Right lung (tissue), 5 donors: ENCODE results near the gene HEPN1. TPM values are rescaled to one million over a fixed set of nuclear protein-coding genes. Genes with fewer than 3 reads are reported as not detected.
"Not testable (repeated sequence)": the region's sequence is repeated elsewhere in the genome, so short reads cannot be mapped to it uniquely, and the experiment has no call there.

Source experiments
- DNase-seq, 2 donors: peaks; one replicate each; pipeline ENCODE4 v3.0.0-alpha.2; 2013
- polyA plus RNA-seq, 5 donors: library from polyadenylated mRNA; unstranded; fragments of 120-200 nt; gene quantifications; one replicate each; pipeline versions ENCODE4 v1.2.1 to v1.2.3, GENCODE V29; 2013; ENCODE audit warnings: inconsistent platforms in 1 of 5, low replicate concordance in 1 of 5; ENCODE audit not compliant: insufficient read length in 5 of 5, insufficient read depth in 1 of 5

The HEPN1 gene
- polyA plus RNA-seq, 5 donors = not detected

DNA sequence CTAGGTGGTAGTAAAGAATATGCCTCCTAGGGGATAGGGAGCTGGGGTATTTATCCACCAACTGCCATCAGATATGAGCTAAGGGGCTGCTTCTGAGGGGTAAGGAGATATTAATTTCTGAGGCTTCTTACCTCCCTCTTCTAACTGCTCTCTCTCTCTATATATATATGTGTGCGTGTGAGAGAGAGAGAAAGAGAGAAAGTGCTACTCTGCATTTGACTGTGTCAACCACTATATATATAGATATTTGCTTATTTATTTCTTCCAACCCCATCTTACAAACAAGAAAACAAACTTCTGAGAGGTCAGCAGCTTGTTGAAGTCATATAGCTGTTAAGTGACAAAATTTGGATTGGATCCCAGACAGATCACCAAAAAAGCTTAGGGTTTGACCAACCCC is 22.7 kb downstream of the HEPN1 start:
- DNase-seq = no peak

DNA sequence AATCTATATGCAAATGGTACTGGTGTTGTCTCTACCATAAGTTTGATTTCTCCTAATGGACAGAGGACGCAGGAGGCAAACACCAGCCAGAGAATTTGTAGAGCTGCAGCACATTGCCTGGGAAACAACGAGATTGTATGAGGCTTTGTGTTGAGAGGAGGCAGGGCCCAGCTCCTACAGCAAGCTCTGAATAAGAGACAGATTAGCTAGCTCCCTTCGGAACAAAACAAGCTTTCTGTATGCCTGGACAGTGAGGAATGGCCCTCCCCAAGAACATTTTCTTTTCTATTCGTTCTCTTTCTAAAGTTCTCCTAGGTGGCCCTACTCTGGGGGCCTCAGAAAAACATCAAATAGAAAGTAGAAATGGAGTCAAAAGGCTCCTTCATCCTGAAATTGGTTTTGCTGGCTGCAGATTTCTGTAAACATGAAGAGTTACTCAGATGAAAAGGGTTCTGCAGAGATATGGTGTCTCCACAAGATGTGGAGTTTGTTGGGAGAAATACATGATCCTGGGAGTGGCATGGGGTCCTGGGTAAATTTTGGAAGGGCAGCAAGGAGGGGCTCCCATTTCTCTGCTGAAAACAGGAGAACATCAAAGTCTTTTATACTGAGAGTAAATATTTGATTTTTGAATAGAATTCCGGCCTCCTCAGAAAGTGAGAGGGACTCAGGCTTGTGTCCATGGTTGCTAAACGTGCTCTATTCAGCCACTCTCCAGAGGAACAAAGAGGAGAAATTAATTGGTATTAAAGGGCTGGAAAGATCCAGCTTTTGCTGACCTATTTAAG is 23.6 kb downstream of the HEPN1 start:
- no peak for DNase-seq

DNA sequence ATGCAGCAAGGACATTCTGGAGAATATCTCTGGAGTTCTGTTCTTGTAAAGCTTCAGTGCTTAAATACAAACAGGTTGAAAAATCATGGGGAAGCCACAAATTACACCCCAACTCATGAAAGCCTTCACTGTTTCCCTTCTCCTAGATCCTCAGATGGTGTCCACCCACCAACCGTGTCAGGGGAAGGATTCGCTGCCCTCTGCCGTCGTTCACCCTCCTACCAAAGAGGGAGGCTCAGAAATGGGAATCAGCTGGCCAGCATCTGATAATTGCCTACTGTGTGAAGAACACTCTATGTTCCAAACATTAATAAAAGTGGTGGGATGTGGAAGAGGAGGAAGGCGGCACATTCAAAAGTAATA is 24.2 kb downstream of the HEPN1 start:
- DNase-seq = no peak

DNA sequence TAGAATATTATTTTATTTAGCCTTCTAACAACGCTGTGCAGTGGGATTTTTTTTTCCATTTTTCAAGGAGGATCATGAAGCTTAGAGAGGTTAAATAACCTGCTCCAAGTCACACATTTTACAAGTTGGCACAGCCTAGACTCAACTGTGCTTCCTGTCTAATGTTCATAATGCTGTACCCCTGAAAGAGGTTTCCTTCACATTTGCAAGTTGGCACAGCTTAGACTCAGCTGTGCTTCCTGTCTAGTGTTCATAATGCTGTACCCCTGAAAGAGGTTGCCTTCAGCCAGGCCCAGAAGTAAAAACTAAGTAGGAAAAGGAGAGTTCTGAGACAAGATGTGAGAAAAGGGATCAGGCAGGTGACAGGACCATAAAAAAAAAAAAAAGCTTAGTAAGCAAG is 24.7 kb downstream of the HEPN1 start:
- no peak for DNase-seq

DNA sequence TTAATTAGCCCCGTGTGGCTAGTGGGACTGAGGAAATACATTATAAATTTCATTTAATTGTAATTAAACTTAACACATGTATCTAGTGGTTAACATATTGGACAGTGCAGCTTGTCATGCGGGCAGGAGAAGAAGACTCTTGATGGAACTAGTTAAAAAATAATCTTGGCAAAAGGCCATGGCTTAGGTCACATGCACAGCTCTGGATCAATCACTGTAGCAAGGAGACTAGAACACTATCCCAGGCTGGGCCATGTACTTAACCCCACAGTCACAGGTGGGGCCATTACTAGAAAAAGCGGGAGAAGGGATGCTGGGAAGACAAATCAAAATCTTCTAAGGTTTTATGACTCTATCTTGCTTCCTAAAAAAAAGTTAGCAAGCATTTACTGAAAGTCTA is 25.5 kb downstream of the HEPN1 start:
- no peak for DNase-seq

DNA sequence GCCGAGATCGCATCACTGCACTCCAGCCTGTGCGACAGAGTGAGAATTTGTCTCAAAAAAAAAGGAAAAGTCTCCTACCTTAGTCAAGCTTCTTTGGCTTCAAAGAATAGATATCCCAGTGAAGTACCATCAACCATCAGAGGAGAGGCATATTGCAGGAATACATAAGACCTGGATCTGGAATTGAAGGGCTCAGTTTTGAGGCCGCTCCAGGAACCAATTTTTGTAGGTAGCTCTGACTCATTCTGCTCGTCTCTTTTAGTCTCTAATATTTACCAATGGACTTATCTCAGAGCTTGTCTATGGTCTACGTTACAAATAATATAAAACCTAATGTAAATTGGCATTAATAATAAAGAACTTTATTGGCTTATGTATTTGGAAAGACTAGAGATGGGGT is 26.8 kb downstream of the HEPN1 start:
- no peak for DNase-seq

DNA sequence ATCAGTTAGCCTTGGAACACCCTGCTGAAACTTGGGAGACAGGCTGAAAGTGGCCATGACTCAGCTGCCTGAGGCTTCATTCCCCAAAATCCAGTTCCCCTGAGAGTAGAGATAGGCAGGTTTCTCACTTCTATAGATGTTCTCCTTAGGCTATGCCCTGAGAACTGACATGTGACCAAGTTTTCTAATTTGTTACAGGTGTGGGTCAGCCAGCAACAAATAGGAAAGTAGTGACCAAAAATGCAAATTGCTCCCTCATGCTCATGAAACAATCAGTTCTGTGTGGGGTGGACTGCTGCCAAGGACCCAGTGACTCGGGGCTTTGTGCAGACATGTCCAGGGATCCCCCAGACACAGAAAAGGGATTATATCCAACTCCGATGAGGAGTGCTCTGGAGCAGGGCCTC is 27.7 kb downstream of the HEPN1 start:
- DNase-seq = no peak

DNA sequence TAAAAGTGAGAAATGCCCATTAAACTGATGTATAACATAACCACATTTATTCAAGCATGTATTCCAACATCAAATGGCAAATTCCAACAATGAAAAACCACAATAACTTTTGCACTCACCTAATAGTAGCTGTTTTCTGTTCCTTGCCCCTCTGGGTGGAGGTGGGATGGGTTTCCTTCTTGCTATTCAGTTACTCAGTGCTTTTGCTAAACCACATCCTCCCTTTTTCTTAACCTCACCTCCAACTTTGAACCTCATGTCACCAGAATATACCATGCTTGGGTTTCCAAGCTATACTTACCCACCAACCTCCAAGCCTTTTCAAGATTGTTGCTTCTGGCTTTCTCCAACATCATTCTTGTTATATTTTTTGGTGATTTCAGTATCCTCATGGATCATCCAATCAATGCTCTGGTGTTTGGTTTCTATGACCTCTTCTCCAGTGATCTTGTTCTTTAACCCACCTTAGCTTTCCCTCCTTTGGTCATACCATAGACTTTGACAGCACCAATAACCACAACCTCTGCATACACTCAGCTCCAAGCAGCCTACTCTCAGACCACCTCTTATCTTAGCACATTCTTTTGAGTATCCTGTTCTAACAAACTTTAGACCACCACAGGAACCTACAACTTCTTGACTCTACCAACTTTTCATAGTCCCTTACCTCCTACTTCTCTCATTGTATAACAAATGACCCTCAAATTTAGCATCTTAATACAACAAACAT is 31.7 kb downstream of the HEPN1 start:
- no peak for DNase-seq

DNA sequence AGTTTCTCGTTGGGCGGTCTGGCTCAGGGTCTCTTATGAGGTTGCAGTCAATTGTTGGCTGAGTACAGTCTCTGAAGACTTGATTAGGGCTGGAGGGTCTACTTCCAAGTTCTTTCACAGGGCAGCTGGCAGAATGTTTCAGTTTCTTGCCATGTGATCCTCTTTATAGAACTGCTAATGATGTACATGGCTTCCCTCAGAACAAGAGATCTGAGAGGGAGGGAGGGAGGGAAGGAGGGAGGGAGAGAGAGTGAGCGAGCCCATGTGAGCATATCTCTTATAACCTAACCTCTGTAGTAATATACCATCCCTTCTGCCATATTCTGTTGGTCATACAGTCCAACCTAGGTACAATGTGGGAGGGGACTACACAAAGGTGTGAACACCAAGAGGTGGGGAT is 32.3 kb downstream of the HEPN1 start:
- DNase-seq = no peak

DNA sequence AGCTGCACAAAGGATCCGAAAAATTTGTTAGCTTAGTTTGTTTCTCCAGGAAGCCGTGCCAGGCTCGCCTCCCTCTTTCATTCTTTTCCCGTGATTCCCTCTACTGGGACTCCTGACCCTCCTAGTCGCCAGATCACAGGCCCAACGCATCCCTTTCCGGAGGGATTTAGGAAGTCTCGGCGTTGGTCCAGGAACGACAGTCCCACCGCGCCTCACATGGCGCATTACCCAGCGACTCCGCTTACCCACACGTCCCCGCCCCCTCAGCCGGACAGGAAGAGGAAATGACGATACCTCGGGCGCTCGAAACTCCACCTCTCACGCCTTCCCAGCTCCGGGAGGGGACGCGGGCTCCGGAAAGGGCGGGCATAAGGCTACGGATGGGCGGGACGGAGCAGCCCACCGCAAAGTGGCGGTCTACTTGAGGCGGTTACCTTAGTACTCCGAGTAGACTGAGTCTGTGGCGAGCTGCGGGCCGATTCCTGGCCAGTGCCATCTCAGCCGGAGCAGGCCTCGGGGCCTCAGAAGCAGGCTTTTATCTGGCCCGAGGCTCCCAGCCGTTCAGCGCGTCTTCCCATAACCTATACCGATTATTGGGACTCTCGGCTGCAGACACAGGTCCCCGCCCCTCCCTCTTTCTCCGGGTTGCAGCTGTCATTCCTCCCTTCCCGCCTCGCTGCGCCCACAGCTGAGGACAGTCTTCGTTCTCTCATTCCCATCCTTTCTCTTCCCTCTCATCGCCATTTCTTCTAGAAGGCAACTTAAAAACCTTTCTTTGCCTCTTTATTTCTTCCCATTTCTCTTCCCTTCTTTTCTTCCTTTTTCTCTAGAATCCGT is 34.9 kb downstream of the HEPN1 start, which contains the start of gene CCDC15:
TSS of gene CCDC15 (plus strand) at position 450 of the 837 bp plus-strand sequence. CDS start 531 bp downstream, outside the sequence.
- peak; percentile 97 to 98 for DNase-seq

DNA sequence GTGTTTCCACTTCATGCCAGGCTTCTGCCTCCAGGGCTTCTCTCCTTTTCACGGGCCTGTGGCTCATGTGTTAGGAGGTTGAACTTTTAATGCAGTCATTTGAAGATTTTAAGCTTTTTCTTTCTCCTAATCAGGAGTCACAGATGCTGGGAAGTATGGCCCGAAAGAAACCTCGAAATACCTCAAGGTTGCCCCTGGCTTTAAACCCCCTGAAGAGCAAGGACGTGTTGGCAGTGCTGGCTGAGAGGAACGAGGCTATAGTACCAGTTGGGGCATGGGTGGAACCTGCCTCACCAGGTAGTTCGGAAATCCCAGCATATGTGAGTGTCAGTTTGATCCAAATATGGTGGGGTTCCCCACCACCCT is 35.5 kb downstream of the HEPN1 start:
- DNase-seq = no peak

DNA sequence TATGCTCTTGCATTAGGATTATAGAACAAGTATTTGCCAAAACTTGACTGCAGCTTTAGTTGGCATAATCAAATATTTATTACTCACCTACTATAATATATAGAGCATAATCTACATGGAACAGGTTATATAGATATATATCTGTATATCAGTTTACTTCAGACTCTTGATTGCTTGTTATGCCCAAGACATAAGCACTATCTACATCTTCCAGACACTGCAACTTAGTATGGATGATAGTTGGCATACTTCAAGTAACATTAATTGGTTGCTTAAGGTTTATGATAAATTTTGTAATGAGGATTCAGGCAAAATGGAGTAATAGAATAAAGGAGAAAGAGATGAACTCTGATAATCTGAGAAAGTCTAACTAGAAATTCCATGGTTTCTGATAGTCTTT is 36.0 kb downstream of the HEPN1 start:
- DNase-seq = no peak

DNA sequence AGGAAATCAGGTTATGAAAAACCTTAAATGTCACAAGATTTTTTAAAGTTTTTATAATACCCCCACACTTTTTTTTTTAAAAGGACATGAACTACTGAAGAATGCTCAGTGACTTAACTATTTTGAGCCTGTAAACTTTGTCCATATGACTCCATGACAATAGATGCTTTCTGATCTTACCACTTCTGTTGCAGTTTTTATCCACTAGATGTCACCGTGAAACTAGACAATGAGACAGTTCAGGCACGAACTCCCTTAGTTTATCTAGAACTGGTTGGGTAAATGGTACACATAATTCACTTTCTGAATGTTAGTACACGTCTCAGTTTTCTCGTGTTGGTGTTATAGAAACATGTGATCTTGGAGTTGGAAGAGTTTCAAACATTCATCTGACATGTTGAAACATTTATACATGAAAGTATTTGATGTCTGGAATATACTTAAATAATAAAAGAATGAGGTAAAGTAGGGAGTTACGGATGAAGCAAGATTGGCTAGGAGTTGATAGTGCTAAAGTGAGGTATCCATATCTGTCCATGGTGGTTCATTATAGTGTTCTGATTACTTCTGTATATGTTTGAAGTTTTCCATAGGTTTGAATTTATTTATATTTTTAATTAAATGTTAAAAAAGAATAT is 43.0 kb downstream of the HEPN1 start:
- peak; percentile 48 to 65 for DNase-seq

DNA sequence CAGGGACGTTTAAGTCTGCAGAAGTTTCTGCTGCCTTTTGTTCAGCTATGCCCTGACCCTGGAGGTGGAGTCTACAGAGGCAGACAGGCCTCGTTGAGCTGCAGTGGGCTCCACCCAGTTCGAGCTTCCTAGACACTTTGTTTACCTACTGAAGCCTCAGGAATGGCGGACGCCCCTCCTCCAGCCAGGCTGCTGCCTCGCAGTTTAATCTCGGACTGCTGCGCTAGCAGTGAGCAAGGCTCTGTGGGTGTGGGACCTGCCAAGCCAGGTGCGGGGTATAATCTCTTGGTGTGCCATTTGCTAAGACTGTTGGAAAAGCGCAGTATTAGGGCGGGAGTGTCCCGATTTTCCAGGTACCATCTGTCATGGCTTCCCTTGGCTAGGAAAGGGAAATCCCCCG is 49.1 kb downstream of the HEPN1 start:
- DNase-seq = not testable (repeated sequence)

Other genes with a start within 250 kb of the HEPN1 start
- 10 to 100 TPM; 13.8 to 17.5 (median 14.7) TPM for gene SIAE, start 245.5 kb upstream of the HEPN1 start, polyA plus RNA-seq
- 10 to 100 TPM; 12.3 to 19.1 (median 15.6) TPM for gene SPA17, start 245.3 kb upstream of the HEPN1 start, polyA plus RNA-seq
- gene NRGN, start 179.3 kb upstream of the HEPN1 start, polyA plus RNA-seq = 10 to 100 TPM; 15.8 to 30.2 (median 21.5) TPM
- gene VSIG2, start 167.0 kb upstream of the HEPN1 start, polyA plus RNA-seq = 10 to 100 TPM; 22.5 to 32.9 (median 28.8) TPM
- gene ESAM, start 157.0 kb upstream of the HEPN1 start, polyA plus RNA-seq = 100 to 1,000 TPM in 4 of 5 donors, 10 to 100 TPM in 1; 98.1 to 144 (median 116) TPM
- 10 to 100 TPM; 36.6 to 45.9 (median 40.7) TPM for gene MSANTD2, start 118.8 kb upstream of the HEPN1 start, polyA plus RNA-seq
- 10 to 100 TPM; 34.8 to 64.9 (median 47.9) TPM for gene ROBO3, start 53.8 kb upstream of the HEPN1 start, polyA plus RNA-seq
- gene ROBO4, start 21.4 kb upstream of the HEPN1 start, polyA plus RNA-seq = 10 to 100 TPM; 26.0 to 63.9 (median 42.5) TPM
- under 1 TPM in 4 of 5 donors, not detected in 1; 0.10 to 0.15 (median 0.11) TPM for gene HEPACAM, start 16.8 kb downstream of the HEPN1 start, polyA plus RNA-seq
- 10 to 100 TPM in 1 of 5 donors, 1 to 10 TPM in 4; 4.4 to 10.0 (median 5.6) TPM for gene CCDC15, start 35.0 kb downstream of the HEPN1 start, polyA plus RNA-seq
- gene SLC37A2, start 144.1 kb downstream of the HEPN1 start, polyA plus RNA-seq = 1 to 10 TPM; 2.3 to 3.9 (median 3.5) TPM
- 10 to 100 TPM; 52.9 to 58.5 (median 56.6) TPM for gene TMEM218, start 192.4 kb downstream of the HEPN1 start, polyA plus RNA-seq
- gene PKNOX2, start 245.5 kb downstream of the HEPN1 start, polyA plus RNA-seq = 10 to 100 TPM; 12.7 to 19.9 (median 16.6) TPM